GM04503 (cell line): ENCODE data around the gene TUBB4B.

ENCODE experiments used
- DNase-seq: peaks from one replicate; pipeline ENCODE4 v3.0.0-alpha.2; 2012; ENCODE audit warnings: low read depth

Gene TUBB4B

DNA sequence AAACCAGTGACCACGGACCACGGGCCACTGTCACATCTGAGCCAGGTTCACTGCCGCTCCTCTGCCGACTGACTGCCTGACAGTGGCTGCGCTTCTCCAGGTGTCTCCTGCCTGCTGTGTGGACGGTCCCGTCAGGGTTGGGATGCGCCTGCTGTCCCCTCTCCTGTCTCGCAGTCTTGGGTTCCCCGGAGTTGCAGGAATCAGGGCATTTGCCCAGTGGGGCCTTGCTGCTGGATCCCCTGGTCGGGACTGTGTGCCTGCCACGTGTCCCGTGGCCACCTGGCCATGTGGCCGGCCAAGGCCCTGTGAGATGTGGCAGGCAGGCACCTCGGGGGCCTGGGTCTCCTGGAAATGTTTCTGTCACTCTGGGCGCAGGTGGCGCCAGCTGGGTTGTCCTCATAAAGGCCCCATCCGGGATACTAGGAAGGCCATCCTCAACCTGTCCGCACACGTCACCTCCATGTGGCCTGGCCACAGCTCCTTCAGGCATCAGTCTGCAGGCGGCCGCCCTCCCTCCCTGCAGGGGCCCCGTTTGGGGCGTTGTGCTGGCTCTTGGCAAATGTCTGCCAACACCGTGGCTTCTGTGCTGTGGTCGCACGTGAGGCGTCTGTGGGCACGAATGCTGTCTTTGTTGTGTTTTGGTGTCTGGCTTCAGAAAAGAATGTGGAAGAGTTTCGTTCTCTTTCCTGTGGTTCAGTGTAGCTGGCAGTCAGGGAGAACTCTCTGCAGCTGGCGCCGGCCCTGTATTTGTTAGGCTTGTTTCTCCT, 30.0 kb downstream of the TUBB4B start:
- no peak for DNase-seq

DNA sequence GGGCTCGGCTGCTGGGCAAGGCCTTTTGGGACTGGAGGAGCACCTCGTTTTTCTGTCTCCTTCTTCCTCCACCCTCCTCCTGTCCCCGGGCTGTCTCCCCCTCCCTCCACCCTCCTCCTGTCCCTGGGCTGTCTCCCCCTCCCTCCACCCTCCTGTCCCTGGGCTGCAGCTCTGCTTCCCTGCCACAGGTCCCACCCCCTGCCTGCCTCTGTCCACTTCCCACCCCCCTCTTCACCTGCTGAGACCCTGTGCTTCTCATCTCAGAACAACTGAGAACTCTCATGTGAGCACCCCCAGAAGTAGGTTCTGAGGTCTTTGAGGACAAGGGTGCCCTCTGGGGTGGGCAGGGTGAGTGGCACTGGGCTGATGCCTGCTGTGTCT, 30.6 kb downstream of the TUBB4B start:
- DNase-seq: no peak

DNA sequence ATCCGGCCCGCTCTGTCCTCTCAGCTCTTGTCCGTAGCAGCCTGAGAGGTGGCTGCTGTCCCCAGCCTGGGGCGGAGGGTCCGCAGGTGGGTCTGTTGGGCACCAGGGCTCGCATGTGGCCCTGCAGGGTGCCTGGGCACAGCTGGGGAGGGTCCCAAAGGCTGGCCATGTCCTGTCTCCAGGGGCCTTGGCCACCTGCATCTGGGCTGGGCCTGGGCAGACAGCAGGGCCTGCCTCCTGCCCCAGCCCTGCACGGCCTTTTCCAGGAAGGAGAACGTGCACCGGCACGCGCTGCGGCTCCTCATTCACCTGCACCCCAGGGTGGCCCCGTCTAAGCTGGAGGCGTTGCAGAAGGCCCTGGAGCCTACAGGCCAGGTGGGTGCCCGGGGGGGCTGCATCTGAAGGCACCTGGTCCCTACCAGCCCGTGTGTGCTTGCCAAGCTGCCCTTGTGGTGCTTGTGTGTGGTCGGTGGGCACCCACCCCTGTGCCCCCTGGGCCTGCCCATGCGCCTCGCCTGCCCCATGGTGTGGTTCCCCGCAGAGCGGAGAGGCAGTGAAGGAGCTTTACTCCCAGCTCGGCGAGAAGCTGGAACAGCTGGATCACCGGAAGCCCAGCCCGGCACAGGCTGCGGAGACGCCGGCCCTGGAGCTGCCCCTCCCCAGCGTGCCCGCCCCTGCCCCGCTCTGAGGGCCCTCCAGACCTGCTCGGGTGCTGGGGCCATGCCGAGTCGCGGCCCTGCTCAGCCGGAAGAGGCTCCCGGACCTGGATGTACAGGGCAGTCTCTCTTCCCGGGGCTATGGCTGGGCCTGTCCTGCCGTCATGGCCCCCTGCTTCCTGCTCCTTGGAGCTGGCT, 31.4 kb downstream of the TUBB4B start:
- DNase-seq: no peak

DNA sequence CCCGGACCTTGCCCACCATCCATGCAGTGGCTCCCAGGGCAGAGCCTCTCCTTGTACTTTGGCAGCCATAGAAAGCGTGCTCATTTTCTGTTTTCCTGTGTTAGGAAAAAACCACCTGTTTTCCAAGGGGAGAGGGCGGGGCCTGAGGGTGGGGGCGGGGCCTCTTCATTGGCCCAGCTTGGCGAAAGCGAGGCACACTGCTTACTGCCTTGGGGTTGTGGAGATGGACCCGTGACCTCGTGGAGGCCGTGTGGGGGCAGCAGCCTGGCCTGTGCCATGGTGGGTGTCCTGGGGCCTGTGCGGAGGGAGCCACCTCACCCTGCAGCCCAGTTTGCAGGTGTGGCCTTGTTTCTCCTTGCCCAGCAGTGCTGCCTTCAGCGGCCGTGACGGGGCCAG, 32.0 kb downstream of the TUBB4B start:
- no peak for DNase-seq

DNA sequence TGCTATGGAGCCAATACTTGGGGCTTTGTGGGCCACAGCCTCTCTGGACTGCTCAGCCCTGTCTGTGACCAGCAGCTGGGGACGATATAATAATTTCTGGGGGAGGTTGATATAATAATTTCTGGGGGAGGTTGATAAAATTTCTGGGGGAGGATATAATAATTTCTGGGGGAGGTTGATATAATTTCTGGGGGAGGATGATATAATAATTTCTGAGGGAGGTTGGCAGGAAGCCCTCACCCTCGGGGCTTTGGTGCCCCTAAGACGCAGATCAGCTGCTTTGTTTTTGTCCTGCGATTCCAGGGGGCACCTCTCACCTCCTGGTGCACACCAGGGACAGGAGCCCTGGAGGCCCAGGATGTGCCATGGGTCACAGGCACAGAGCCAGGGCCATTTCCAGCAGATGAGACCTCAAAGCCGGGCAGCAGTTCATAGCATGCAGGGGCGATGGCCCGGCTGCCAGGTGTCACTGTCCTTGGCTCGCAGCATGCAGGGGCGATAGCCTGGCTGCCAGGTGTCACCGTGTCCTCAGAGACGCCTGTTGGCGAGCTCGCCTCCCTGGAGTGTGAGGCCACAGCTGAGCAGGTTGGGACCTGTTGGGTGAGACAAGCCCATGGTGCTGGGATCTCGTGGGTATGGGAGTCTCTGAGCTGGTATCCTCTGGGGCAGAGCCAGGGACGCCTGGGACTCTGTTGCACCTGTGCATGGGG, 32.7 kb downstream of the TUBB4B start:
- DNase-seq: no peak

DNA sequence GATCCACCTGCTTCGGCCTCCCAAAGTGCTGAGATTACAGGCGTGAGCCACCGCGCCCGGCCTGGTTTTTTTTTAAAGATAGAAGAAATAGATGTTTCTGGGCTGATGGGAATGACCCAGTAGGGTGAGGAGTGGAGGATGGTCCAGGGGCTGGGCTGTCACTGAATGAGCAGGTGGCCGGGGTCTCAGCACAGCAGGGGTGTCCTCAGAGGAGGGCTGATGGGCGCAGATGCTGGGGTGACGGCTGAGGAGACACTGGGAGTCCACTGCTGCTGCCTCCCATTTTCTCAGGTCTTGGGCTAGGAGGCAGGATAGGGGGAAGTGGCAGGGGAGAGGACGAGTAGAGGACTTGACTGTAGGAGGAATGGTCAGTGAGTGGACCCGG, 34.1 kb downstream of the TUBB4B start:
- DNase-seq: no peak

DNA sequence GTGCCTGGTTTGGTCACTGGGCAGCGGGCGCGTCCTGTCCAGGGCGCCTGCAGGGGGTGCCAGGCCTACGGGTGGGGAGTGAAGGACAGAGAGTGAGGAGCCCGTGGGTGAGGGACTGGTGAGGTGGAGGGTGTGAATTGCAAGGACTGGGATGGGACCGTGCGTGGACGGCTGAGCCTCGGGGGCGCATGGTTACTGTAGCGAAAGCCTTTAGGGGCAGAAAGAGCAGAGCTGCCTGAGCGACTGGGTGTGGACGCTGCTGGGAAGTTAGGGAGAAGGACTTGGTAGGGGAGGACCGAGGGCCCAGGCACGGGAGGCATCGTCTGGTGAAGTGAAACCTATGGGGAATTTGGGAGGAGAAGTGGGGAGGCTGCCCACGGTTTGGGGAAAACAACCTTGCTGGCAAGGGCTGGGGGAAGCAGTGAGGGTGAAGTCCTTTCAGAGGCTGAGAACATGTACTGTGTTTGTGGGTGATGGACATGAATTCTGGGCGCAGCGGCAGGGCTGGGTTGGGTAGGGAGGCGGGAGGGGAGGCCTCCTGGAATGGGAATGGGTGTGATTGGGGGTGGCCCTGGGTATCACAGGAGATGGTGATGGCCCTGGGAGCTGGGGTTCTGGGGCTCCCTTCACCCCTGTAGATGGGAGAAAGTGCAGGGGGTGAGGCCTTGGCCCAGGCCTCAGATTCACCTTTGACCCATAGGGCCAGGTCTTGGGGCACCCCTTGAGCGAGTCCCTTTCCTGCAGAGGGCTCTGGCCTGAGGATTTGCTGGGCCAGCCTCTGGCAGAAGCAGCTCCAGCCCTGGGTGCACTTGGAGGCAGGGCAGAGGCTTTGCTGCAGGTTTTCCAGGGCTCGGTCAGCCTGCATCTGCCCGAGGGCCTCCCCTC, 34.7 kb downstream of the TUBB4B start:
- no peak for DNase-seq

DNA sequence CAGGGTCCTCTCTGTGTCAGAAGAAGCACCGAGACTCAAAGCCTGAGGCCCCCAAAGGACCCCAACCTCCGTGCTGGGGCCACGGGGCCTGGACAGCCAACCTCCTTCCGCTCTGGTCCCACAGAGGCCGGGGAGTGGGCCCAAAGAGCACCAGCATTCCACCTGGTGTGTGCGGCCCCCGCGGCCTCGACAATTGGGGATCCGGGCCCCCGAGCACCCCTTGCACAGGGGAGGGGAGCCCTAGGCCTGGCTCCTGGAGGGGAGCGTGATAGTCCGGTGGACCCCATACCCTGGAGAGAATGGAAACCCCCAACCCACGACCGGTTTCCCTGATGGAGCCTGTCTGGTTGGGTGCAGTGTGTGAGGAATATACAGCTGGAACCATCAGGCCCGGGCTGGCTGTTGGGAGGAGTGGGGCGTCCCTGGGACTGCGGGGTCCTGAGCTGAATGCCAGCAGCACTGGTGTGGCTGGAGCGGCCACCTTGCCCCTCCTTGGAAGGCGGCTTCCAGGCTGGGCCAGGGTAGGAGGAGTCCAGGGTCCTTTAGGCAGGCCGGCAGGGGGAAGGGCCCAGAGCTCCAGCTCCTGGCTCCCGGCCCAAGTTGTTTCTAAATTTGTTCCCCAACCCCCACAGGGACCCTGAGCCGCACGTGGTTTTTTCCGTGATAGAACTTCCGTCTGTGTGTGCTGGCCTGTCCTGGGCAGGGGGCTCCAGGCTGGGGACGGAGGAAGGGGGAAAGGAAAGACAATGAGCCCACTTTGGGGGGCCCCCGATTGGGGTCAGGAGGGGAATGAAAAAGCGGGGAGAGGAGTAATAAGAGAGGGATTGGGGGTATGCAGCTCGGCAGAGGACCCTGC, 35.6 kb downstream of the TUBB4B start:
- DNase-seq: no peak

DNA sequence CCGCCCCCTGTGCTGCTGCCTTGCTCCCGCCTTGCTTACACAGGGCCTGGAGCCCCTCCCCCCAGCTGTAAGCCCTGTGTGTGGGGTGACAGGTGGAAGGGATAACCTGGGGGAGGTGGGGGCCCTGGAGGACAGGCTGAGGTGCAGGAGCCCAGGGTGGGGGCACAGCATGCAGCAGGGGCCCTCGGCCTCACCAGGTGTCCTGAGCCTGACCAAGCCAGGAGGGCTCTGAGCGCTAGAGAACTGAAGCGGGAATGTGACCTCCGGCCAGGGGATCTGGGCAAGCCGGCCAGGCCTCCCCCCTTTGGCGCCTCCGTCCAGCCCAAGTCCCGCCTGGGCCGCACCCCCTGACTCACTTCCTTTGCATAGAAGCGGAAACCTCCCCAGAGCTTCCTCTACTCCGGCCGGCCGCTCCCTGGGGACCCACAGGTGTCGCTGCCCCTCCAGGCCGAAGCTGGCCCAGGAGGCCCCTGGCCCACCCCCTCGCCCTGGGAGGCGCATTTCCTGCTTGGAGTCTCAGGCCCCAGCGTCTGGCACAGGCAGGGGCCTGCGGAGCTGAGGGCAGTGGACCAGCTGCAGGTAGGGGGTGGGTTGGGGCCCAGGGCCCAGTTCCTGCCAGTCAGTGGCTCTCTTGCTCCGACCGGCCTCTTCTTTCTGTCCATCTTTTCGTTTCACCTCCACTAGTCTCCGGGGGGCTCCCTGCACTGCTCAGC, 36.4 kb downstream of the TUBB4B start, which contains the start of gene TOR4A:
TOR4A (plus strand) TSS at position 398 of the 713 bp plus-strand sequence. CDS start 964 bp downstream, outside the sequence.
- no peak for DNase-seq

DNA sequence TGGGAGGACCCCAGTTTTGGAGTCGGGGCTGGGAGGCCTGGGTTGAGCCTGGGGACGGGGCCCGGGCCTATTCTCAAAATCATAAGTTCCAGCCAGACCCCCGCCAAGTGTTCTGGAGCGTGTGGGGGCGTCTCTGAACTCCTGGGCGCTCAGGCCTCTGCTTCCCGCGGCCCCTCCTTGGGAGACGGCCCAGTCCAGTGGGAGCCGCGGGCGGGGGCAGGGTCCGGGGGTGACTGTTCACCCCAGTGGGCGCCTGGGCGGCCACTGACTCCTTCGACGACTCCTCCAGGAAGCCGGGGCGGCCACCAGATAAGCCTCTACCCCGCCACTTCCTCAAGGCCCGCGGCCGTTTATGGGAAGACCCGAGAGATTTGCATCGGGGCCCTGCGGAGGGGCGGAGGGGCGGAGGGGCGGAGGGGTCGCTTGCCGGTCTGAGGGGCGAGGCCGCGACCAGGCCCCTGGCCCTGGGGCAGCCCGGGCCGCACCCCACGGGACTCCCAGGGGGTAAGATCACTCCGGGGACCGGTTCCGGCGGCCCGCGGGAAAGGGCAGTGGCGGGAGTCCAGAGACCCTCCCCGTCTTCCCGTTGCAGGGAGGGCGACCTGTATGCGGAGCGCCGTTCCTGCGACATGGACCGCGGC, 37.1 kb downstream of the TUBB4B start:
- DNase-seq: no peak

DNA sequence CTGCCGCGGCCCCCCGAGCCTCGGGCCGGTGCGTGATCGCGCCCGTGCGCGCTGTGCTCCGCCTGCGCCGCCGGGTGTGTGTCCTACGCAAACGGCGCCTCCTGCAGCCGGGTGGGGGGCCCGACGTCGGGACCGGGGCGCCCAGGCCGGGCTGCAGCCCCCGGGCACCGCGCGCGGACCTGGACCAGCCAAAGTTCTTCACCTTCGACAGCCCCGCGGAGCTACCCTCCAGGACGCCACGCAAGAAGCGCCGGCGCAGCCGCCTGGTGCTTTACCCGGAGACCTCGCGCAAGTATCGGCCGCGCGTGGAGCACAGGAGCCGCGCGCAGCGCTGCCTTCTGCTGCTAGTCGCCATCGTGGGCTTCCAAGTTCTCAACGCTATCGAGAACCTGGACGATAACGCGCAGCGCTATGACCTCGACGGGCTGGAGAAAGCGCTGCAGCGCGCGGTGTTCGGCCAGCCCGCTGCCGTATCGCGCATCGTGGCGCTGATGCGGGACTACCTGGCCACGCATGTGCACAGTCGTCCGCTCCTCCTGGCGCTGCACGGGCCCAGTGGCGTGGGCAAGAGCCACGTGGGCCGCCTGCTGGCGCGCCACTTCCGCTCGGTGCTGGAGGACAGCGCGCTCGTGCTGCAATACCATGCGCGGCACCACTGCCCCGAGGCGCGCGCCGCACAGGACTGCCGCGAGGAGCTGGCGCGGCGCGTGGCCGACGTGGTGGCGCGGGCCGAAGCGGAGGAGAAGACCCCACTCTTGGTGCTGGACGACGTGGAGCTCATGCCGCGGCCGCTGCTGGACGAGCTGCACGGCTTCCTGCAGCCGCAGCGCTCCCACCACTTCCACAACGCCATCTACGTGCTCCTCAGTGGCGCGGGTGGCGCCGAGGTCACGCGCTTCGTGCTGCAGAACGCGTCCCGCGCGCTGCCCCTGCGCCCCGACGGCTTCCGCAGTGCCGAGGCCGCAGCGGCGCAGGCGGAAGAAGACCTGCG, 37.9 kb downstream of the TUBB4B start:
- no peak for DNase-seq

DNA sequence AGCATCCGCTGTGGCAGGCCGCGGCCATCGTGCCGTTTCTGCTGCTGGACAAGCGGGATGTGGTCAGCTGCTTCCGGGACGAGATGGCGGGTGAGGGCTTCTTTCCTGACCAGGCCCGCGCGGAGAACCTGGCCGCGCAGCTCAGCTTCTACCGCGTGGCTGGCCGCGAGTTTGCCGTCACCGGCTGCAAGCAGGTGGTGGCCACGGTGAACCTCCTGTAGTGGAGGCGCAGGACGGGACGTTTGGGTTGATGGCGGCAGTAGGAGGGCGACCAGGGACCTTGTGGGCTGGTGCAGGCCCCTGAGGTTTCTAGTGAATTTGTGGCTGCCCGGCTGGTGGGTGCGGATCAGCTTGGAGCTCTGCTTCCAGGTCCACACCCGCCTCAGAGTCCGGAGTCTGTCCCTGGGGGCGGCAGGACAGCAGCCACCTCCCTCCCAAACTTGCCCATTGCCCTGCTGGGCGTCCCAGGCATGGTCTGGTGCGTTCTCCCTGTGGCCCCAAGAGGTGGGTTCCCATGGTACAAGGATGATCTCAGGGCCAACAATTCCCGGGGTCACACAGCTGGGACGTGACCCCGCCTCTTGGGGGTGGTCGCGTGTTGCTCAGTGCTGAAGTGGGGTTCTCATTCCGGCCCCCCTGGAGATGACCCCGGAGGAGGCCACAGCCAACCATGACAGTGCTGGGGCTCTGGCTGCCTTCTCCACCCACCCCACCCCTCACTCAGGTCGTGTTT, 38.8 kb downstream of the TUBB4B start:
- DNase-seq: no peak

DNA sequence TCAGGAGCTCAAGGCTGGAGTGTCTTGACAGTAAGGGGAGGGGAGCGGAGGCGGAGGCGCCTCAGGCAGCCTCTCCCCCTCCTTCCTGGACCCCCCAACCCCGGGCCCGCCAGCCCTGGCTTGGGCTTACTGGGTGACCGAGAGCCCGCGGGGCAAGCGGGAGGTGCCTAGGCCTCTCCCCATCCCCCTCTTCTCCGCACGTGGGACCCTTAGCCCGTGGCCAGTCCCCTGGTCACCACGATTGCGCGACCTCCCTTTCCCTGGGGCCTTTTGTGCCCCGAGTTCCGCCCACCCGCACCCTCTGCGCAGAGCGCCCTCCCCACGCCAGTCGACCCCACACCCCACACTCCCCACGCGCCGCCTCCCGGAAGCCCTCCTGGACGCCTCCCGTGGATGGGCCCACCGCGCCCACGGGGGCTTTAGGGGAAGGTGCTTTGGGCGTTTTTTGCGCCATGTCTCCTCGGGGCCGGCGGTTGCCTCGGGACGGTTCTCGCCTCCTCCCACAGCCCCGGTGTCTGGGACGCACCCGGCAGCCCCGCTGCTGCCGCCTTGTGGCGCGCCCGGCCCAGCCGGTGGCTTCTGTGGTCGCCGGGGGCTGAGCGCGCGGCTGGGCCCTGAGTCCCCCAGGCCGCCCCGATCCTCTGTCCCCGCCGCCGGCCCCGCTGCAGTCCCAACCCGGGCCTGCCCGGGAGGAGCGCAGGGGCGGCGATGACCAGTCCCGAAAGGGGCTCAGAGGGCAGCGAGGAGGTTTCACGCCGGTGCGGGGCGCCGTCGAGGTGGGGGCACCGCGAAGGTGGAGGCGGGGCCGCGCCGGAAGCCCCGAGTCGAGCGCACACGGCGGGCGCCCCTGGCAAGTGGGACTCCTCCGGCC, 39.6 kb downstream of the TUBB4B start:
- no peak for DNase-seq

DNA sequence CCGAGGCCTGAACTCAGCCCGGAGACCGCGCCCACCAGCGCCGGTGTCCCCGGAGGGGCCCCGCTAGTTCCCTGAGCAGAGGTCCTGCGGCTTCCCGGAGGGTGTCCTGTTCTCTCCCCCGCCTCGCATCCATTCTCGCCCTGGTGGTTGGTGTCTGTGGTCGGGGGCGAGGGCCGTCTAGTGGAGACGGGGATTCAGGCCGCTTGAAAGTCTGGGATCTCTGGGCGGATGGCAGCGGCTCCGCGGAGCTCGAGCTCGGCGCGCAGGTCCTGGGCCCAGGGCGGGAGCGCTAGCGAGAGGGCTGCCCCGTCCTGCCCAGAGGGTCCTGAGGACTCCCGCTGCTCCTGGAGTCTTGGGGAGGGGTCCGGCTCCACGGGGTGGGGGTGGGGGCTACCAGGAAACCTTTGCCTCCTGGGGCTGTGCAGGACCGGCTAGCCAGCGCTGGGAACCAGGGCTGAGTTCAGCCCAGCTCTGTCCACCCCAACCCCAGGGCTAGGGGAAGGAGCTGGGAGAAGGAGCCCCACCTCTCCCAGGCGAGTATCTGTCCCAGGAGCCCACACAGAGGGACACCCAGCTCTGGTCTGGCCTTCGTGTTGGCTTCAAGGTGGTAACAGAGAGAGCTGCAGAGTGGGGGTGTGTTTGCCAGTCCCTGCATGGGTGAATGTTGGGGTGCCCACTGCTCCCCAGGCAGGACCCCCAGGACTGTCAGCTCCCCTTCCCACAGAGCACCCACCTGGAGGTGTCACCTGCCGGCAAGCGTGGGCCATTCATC, 40.4 kb downstream of the TUBB4B start:
- DNase-seq: no peak

DNA sequence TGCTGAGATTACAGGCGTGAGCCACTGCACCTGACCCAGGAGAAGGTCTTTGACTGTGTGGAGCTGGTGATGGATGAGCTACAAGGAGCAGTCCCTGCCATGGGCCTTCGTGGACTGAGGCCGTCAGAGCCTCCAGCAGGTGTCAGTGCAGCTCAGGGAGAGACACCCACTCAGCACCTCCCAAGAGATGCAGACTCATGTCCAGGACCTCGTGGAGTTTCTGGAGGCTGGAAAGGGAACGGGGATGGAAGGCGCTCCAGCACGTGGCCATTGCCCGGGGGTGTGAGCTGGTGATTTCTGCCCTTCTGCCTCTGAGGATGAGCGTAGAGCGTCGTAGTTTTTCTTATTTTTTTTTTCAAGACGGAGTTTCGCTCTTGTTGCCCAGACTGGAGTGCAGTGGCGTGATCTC, 45.9 kb downstream of the TUBB4B start:
- no peak for DNase-seq

DNA sequence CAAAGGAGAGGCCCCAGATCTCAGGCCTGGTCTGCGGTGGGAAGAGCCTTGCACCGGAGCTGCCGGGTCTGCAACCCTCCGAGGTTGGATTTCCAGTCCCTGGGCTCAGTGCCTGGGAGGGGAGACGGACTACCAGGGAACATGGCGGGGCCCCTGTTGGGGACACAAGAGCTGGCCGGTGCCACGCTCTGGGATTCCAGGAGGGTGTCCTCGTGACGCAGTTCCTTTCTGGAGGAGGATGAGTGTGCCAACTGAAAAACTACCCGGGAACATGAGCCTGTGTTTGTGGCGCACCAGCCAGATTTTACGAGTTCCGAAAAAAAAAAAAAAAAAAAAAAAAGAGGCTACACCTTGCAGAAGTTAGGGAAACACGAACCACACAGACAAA, 52.0 kb downstream of the TUBB4B start:
- no peak for DNase-seq
